Esophagus squamous epithelium (tissue), 4 donors: Measurements from ENCODE around the gene ADAM22.

ENCODE experiments used
- POLR2A ChIP-seq, 4 donors: fragments of 450-650 bp; IDR thresholded peaks; one replicate each; pipeline ENCODE4 v1.6.1; 2017; ENCODE audit warnings: antibody characterized with exemption in 4 of 4, mild to moderate bottlenecking in 4 of 4, moderate library complexity in 3 of 4
- TF ChIP-seq, protein P1 (sequence below), 6 experiments: fragments of 450-650 bp in 4 of 6; fragments of 200-600 bp in 2 of 6; sonication (generic) in 2 of 6; IDR thresholded peaks; one replicate each; pipeline ENCODE4 v1.5.1; 2016 to 2019; ENCODE audit warnings: antibody characterized with exemption in 6 of 6, mild to moderate bottlenecking in 4 of 6, moderate library complexity in 4 of 6

GRCh38 chr7:88002617-88003016 is 68.6 kb downstream of the ADAM22 start:
- TF ChIP-seq, protein P1, sequence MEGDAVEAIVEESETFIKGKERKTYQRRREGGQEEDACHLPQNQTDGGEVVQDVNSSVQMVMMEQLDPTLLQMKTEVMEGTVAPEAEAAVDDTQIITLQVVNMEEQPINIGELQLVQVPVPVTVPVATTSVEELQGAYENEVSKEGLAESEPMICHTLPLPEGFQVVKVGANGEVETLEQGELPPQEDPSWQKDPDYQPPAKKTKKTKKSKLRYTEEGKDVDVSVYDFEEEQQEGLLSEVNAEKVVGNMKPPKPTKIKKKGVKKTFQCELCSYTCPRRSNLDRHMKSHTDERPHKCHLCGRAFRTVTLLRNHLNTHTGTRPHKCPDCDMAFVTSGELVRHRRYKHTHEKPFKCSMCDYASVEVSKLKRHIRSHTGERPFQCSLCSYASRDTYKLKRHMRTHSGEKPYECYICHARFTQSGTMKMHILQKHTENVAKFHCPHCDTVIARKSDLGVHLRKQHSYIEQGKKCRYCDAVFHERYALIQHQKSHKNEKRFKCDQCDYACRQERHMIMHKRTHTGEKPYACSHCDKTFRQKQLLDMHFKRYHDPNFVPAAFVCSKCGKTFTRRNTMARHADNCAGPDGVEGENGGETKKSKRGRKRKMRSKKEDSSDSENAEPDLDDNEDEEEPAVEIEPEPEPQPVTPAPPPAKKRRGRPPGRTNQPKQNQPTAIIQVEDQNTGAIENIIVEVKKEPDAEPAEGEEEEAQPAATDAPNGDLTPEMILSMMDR (IDR thresholded peaks at IDR 0.05): no peak
- no peak for TF ChIP-seq POLR2A (IDR thresholded peaks at IDR 0.05)
